Right kidney (tissue), 1 donor: ENCODE results near the gene CCL20.

Experiments used
- DNase-seq: peaks from one replicate; pipeline ENCODE4 v3.0.0-alpha.2; 2016

CCL20 gene

GRCh38 chr2:227802882-227803281 is 10.8 kb upstream of the CCL20 start:
- DNase-seq = no peak

DNA sequence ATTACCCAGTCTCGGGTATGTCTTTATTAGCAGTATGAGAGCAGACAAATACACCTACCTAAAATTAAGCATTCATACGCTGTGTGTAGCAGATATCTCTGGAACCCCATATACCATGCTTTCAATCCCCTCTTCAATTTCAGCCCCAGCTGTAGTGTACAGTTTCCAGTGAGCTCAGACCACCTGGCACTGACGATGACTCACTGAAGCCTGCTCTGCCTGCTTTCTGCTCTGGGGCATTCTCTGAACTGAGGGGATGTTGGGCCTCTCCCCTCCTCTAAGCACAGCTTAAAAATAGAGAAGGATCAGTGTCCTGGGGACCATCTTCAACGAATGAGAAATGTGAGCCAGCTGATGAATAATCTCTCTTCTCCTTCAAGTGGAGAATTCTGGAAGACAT is 8.7 kb upstream of the CCL20 start:
- DNase-seq = no peak

DNA sequence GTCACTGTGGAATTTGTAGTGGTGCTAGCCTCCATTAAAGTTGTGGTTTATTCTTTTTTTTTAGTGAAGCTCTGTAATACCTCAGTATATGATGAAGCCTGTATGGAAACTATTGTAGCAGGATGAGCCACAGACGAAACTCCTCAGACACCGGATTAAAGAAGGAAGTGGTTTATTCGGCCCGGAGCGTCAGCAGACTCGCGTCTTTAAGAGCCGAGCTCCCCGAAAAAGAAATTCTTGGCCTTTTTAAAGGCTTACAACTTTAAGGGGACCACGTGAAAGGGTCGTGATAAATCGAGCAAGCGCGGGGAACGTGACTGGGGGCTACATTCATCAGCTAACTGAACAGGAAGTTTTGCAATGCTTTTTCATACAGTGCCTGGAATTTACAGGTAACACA is 8.1 kb upstream of the CCL20 start:
- DNase-seq = no peak

GRCh38 chr2:227808936-227809335 is 4.7 kb upstream of the CCL20 start:
- DNase-seq = no peak

GRCh38 chr2:227812001-227812400 is 1.6 kb upstream of the CCL20 start:
- no peak for DNase-seq

DNA sequence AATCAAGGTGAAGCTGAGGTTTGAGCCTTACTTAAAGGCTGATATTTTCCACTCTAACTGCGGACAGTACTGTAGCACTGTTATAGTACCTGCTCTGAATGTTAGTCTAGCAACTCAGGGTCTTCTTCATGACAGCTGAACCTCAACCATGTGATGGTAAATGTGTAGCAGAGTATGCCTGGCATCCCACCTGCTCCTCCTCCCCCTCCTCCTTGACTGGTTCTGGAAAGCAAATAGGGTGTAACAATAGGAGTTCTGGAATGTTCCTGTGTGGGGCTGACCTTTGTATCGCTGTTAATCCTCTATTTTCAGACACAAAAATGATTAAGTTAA is 447 bp upstream of the CCL20 start:
- DNase-seq = no peak

GRCh38 chr2:227815066-227815465 is 1.4 kb downstream of the CCL20 start:
- DNase-seq = no peak

DNA sequence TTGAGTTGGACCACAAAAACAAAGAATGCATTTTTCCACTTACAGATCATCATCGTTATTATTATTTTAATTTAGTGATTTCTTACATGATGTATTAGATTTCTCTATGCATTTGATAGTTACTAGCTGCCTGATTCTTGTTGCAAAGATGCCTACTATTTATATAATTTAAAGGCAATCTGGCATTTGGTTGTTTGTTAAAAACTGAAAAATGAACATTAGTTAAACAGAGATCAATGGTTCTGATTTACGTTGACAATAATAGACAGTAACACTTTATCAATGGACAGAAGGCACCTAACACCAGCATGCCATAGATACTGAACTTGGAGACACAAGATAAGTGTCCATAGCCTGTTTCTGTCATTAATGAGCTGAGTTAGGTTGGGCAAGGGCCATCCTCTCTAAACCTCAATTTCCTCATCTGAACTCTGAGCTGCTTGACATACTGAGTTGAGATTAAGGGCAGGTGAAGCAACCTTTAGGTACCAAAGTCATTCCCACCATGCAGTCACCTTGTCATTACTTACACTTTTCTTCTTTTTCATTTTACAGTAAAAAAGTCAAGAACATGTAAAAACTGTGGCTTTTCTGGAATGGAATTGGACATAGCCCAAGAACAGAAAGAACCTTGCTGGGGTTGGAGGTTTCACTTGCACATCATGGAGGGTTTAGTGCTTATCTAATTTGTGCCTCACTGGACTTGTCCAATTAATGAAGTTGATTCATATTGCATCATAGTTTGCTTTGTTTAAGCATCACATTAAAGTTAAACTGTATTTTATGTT is 3.1 kb downstream of the CCL20 start:
- no peak for DNase-seq

DNA sequence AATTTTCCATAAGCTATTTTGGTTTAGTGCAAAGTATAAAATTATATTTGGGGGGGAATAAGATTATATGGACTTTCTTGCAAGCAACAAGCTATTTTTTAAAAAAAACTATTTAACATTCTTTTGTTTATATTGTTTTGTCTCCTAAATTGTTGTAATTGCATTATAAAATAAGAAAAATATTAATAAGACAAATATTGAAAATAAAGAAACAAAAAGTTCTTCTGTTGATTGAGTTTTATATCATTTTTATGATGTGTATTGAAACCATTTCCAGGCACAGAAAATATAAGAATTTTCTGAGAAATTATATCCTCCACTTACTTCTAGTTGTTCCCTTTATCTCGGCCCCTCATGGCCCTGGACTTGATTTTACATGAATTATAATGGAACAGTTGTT is 3.7 kb downstream of the CCL20 start:
- no peak for DNase-seq

GRCh38 chr2:227817850-227818674 is 4.4 kb downstream of the CCL20 start:
- no peak for DNase-seq

DNA sequence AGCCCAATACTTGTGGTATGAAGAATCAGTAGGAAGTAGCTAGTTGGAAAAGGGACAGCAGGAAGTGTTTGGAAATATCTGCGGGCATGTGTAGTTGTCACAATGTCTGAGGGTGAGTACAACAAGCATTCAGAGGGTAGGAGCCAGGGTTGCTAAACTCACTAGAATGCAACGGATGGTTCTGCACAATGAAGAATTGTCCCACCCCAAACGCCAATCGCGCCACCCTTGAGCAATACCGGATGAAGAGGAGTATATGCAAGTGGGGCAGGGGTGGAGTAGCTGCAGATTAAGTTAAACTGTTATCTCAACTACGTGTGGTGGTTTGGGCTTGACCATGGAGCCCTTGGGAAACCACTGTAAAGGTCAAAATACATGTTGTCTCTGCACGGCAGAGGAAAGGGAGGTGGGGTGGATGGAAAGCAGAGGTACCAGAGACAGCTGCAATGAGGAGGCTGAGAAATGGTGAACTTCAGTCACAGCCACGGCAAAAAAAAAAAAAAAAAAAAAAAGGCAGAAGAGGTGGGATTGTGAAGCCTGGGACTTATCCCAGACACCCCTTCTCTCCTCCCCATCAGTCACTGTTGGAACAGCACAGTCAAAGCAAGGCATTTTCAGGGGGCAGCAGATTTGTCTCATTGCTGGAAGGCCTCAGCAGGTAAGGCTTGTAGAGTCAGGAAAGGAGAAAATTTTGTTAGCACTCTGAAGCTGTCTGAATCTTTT is 5.2 kb downstream of the CCL20 start:
- no peak for DNase-seq

DNA sequence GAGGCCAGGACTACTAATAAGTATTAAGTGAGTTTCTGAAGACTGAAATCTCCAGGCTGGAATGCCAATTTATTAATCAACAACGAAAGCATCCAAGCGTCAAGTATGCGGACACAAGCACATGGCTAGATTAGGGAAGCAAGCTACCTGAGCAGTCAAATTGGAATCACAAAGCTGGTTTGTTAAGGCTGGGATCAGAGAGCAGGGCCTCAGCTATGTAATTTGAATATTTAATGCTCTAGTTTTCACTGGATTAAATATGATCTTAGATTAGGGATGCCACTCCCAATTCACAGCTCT is 5.7 kb downstream of the CCL20 start:
- no peak for DNase-seq

DNA sequence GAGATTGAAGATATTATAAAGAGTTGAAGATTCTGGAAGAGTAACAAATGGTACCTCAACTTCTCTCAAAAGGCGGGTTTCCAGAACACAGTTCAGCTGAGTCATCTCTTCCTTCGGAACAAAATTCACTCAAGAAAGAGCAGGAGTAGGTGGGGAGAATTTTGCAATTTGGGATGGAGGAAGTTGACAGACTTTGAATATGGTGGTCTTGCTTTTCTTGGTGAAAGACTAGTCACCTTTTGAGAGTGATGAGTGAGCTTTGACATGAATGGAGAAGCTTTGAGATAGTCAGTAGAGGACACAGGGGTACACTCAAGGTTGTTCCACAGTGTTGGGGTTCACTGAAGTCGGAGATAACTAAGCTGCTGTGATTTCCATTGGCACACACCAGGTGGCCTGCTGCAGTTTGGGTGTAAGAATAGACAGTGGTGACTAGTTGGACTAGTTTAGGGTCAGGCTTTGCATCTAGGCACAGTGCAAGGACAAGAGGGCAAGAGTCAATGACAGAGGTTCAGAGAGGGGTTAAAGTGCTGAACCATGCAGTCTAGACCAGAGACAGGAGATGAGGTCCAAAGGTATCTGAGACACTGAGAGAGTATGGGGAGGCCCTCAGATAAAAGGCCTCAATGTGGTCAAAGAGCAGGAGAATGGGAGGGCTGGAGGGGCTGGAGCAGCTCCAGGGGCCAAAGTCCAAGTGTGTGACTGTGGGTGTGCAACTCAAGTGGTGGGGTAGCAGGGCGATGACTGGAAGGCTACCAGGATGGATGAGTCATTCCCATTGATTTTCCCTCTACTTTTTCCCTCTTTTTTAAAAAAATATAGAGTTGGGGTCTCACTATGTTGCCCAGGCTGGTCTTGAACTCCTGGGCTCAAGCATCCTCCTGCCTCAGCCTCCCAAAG is 7.7 kb downstream of the CCL20 start:
- no peak for DNase-seq

DNA sequence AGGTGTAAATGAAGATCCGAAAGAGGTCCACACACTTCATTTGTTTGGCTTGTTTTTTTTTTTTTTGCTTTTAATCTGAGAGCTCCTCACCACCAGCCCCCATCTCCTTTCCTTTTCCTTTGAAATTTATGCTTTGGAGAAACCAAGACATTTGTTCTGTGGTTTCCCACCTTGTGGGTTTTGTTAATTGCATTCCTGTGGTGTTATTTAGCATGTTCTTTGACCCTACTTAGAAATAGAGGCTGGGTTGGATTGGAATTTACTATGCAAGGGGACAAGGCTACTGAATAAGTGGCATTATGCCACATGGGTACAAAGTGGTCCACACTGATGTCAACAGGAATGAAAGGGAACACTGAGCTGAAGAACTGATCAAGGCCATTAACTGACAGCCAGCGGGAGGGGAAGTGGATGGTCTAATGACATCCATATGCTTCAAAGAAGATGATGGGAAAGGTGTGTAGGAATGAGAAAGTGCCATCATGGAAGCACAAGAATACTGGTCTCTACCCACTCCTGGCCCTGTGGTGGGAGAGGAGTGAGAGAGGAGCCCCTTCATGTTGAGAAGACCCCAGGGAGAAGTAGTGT is 8.9 kb downstream of the CCL20 start:
- DNase-seq = no peak

DNA sequence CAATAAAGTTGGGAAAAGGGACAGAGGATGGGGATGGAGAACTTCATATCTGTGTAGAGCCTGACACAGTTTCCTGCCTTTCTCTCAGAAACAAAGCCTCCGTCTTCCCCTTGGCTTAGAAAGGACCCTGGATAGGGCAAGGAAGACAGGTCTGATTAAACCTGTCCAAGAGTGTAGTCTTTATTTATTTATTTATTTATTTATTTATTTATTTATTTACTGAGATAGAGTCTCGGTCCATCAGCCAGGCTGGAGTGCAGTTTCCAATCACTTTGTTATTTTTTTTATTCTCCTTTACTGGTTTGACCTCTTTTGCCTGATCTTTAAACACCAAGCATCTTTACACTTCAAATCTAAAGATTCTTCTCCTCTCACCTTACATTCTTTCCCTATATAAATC is 10.3 kb downstream of the CCL20 start:
- no peak for DNase-seq

GRCh38 chr2:227824711-227825110 is 11.1 kb downstream of the CCL20 start:
- no peak for DNase-seq

GRCh38 chr2:227826019-227826521 is 12.4 kb downstream of the CCL20 start:
- DNase-seq = no peak

GRCh38 chr2:227826563-227826962 is 12.9 kb downstream of the CCL20 start:
- DNase-seq = no peak

DNA sequence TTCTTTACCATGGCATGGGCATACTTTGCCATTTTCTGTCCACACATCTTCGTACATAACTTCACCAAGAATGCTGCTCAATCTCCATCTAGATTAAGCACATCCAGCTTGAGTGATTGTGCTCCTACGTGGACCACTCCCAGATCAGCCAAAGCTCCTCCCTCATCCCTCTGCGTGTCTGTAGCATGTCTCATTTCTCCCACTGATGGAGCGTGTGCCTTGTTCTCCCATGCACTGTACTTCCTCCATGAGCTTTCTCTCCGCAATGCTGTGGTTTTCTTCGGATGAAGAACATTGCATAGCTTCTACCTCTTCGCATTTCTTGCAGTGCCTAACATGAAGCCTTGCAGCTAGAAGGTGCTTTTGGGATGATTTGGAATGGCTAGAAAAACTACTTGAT is 13.5 kb downstream of the CCL20 start:
- DNase-seq = no peak

- no peak for DNase-seq
Measured at GRCh38 chr2:227828477-227828912, 14.9 kb downstream of the CCL20 start.

- no peak for DNase-seq
Measured at GRCh38 chr2:227829337-227829736, 15.7 kb downstream of the CCL20 start.

DNA sequence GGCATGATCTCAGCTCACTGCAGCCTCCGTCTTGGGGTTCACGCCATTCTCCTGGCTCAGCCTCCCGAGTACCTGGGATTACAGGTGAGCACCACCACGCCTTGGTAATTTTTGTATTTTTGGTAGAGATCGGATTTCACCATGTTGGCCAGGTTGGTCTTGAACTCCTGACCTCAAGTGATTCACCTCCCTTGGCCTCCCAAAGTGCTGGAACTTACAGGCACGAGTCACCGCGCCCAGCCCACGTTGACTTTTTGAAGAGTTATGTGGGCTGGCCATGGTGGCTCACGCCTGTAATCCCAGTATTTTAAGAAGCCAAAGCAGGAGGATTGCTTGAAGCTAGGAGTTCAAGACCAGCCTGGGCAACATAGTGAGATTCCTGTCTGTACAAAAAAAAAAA is 20.8 kb downstream of the CCL20 start:
- DNase-seq = no peak
